ENCODE measurements around the gene DPEP2NB.

The DPEP2NB gene

DNA sequence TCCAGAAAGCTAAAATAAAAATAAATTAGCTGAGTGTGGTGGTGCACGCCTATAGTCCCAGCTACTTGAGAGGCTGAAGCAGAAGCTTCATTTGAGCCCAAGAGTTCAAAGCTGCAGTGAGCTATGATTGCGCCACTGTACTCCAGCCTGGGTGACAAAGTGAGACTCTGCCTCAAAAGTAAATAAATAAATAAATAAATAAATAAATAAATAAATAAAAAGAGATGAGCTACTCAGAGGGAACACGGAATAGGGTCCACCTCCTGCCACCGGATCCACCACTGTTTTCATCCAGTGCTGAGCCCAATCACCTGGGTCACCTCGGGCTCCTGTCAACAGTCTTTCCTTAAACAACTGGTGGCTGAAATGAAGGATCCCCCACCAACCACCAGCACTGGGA lies 28.8 kb downstream of the DPEP2NB start:
- no peak for DNase-seq (ENCODE audit: low read depth, low spot score)
- in situ Hi-C loops (cut with HindIII; ENCODE audit: low sequenced_read_pairs) = no loop called here
- TF ChIP-seq, protein P1, sequence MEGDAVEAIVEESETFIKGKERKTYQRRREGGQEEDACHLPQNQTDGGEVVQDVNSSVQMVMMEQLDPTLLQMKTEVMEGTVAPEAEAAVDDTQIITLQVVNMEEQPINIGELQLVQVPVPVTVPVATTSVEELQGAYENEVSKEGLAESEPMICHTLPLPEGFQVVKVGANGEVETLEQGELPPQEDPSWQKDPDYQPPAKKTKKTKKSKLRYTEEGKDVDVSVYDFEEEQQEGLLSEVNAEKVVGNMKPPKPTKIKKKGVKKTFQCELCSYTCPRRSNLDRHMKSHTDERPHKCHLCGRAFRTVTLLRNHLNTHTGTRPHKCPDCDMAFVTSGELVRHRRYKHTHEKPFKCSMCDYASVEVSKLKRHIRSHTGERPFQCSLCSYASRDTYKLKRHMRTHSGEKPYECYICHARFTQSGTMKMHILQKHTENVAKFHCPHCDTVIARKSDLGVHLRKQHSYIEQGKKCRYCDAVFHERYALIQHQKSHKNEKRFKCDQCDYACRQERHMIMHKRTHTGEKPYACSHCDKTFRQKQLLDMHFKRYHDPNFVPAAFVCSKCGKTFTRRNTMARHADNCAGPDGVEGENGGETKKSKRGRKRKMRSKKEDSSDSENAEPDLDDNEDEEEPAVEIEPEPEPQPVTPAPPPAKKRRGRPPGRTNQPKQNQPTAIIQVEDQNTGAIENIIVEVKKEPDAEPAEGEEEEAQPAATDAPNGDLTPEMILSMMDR (IDR thresholded peaks at IDR 0.05; ENCODE audit: low read depth, low read length) = no peak
- H3K4me3 ChIP-seq (ENCODE audit: low read depth, low read length) = no peak overlapping the region

- no peak for DNase-seq (ENCODE audit: low read depth, low spot score)
- no peak overlapping the region for H3K4me3 ChIP-seq (ENCODE audit: low read depth, low read length)
- TF ChIP-seq, protein P1 (IDR thresholded peaks at IDR 0.05; ENCODE audit: low read depth, low read length) = no peak
- in situ Hi-C loops (cut with HindIII; ENCODE audit: low sequenced_read_pairs) = no loop called here
These were observed 33.6 kb downstream of the DPEP2NB start for GRCh38 chr16:67982011-67982696.

DNA sequence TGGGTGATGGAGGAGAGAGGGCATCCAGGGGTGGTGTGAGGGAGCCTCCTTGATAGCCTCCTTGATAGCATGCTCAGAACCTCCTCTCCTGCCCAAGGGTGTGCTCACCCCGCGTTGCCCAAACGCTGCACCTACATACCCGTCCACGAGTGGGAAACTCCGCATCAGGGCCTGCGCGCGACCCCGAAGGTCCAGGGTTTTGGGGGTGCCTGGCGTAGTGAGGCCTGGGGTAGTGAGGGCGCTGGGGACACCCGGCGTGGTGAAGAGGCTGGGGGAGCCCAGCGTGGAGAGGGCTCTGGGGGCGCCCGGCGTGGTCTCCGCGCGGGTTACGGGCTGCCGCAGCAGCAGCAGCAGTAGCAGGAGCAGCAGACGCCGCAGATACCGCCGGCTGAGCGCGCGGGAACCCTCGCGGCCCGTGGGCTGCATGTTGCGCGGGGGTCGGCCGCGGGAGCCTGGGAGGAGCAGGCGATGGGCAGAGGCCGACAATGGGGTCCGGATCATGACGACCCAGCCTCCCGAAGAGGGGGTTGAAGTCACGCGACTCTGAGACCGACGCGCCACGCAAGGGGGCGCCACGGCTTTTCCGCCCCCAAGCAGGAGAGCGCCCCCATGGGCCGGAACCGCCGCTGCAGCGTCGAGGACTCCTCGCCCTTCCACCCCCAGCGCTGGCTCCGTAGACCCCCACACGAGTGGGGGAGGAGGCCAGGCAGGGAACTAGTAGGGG lies 35.6 kb downstream of the DPEP2NB start, which contains the start of gene DPEP3:
DPEP3 (minus strand) TSS at position 545 of the 724 bp plus-strand sequence; CDS start at position 426, 119 bp downstream.
- TF ChIP-seq, protein P1 (IDR thresholded peaks at IDR 0.05; ENCODE audit: low read depth, low read length) = peak; percentile 38
- in situ Hi-C loops (cut with HindIII; ENCODE audit: low sequenced_read_pairs) = no loop called here
- no peak for DNase-seq (ENCODE audit: low read depth, low spot score)
- no peak within 1 kb of the TSS for H3K4me3 ChIP-seq (ENCODE audit: low read depth, low read length)

DNA sequence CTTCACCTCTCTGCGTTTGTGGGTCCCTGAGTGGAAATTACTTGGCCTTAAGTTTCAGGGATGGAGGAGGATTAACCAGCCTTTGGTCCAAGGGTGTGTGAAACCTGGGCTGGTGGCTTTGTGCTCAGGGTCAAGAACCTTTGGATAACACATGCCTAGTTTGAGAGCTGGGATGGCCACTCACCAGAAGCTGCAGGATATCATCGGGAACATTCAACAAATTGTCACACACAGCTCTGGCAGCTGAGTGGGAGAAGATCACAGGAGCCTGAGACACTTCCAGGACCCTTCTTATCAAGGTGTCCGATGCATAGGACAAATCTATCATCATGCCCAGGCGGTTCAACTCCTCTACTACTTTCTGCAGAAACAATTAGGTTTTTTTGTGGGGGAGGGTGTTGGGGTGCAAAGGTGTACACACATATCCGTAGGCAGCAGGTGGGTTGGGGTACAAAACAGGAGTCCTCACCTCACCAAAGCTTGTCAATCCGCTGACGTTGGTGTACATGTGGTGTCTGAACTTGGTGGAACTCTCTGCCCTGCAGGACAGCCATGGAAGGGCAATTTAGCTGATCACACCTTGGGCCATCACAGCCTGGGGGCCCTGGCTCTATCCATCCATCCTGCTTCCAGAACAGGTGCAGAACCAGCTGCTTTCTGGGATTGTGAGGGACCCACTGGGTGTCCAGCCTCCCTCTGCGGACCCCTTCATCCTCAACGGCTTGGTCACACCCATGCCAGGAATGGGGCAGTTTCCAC lies 38.1 kb downstream of the DPEP2NB start:
- TF ChIP-seq, protein P1 (IDR thresholded peaks at IDR 0.05; ENCODE audit: low read depth, low read length) = no peak
- H3K4me3 ChIP-seq (ENCODE audit: low read depth, low read length) = no peak overlapping the region
- DNase-seq (ENCODE audit: low read depth, low spot score) = no peak
- in situ Hi-C loops (cut with HindIII; ENCODE audit: low sequenced_read_pairs) = no loop called here

GRCh38 chr16:67977005-67977404 lies 38.7 kb downstream of the DPEP2NB start:
- DNase-seq (ENCODE audit: low read depth, low spot score) = no peak
- no peak overlapping the region for H3K4me3 ChIP-seq (ENCODE audit: low read depth, low read length)
- in situ Hi-C loops (cut with HindIII; ENCODE audit: low sequenced_read_pairs) = no loop called here
- TF ChIP-seq, protein P1 (IDR thresholded peaks at IDR 0.05; ENCODE audit: low read depth, low read length) = no peak

GRCh38 chr16:67976205-67976604 lies 39.5 kb downstream of the DPEP2NB start:
- in situ Hi-C loops (cut with HindIII; ENCODE audit: low sequenced_read_pairs) = no loop called here
- no peak for DNase-seq (ENCODE audit: low read depth, low spot score)
- TF ChIP-seq, protein P1 (IDR thresholded peaks at IDR 0.05; ENCODE audit: low read depth, low read length) = no peak
- no peak overlapping the region for H3K4me3 ChIP-seq (ENCODE audit: low read depth, low read length)

Measured in astrocyte of the spinal cord (primary cell).